Stimulated activated CD4-positive, alpha-beta T cell treated with anti-CD3 and anti-CD28 coated beads, Interleukin-4, amount 100 ng/mL, for 1 hour (primary cell): ENCODE results near the gene GALNT9.

Source experiments
- DNase-seq: peaks from one replicate; pipeline ENCODE4 v3.0.0-alpha.2; 2020

The GALNT9 gene

DNA sequence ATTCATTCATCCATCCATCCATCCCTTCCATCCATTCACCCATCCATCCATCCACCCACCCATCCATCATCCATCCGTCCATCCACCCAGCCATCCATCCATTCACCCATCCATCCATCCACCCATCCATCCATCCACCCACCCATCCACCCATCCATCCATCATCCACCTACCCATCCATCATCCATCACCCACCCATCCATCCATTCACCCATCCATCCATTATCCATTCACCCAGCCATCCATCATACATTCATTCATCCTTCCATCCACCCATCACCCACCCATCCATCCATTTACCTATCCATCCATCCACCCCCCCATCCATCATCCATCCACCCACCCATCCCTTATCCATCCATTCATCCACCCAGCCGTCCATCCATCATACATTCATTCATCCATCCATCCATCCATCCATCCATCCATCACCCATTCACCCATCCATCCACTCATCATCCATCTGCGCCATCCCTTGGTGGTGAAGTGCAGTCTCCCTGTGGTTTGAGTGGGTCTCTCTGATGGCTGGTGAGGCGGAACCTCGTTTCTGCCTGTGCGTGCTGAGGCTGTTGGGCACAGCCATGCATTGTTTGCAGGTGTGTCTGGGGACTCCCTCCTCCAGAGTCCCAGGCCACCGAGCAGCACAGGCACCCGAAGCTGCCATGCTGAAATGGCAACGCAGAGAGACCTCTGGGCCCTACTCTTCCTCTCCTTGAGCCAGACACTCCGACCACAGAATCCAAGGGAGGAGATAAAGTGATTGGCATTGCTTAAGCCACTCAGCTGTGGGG lies 162.4 kb downstream of the GALNT9 start:
- DNase-seq, result no peak

DNA sequence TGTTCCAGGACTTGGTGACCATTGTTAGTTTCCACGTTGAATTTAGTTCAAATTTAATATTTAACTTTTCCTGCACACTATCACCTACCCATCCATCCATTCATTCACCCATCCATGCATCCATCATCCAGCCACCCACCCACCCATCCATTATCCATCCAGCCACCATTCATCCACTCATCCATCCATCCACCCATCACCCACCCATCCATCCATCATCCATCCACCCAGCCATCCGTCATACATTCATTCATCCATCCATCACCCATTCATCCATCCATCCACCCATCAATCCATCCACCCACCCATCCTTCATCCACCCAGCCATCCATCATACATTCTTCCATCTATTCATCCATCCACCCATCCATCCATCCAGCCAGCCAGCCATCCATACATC lies 163.3 kb downstream of the GALNT9 start:
- no peak for DNase-seq

GRCh38 chr12:132165584-132165983 lies 163.8 kb downstream of the GALNT9 start:
- DNase-seq, result no peak

GRCh38 chr12:132164426-132164825 lies 165.0 kb downstream of the GALNT9 start:
- no peak for DNase-seq

DNA sequence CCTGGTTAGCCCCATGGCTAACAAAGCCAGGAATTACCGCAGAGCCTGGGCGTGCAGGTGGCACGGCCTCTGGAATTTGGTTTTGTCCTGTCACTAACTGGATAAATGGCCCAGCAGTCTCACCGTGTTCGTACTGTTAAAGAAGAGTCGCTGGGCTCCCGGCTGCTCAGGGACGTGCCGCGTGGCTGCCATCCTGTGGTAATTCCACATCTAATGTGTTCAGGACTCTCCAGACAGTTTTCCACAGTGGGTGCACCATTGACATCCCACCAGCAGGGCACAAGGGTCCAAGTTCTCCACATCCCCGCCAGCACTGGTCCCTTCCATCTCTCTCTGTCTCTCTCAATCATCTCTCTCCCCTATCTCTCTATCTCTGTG lies 165.5 kb downstream of the GALNT9 start:
- no peak for DNase-seq

- DNase-seq, result no peak
Observed at GRCh38 chr12:132163041-132163910, 166.1 kb downstream of the GALNT9 start.

GRCh38 chr12:132162508-132163031 lies 166.8 kb downstream of the GALNT9 start:
- no peak for DNase-seq

DNA sequence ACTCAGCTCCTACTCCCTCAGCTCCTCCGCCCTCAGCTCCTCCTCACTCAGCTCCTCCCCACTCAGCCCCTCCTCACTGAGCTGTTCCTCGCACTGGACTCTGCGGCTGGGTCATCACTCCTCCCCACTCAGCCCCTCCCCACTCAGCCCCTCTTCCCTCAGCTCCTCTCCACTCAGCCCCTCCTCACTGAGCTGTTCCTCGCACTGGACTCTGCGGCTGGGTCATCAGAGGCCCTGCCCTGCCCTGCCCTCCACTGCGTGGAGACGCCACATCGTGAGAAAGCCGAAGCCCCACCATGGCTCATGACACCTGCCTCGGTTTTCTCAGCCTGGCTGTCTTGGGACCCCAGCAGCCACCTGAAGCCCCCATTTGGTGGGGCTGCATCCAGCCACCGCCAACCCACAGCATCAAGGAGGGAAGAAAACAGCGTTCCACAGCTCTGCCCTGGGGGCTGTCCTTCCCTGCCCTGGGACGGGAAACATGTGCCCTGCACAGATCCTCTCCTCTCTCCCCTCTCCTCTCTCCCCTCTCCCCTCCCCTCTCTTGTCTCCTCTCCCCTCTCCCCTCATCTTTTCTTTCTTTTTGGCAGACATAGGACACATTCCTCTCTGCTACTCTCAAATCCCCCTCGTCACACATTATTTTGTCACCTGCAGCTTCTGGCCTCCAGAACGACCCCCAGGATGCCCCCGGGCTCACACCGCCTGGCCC lies 167.4 kb downstream of the GALNT9 start:
- no peak for DNase-seq

- DNase-seq, result no peak
Observed at GRCh38 chr12:132161036-132161781, 168.2 kb downstream of the GALNT9 start.

GRCh38 chr12:132160601-132161035 lies 168.8 kb downstream of the GALNT9 start:
- DNase-seq, result no peak

GRCh38 chr12:132160016-132160415 lies 169.4 kb downstream of the GALNT9 start:
- DNase-seq, result no peak

- DNase-seq, result no peak
Observed at GRCh38 chr12:132159555-132160003, 169.8 kb downstream of the GALNT9 start.

DNA sequence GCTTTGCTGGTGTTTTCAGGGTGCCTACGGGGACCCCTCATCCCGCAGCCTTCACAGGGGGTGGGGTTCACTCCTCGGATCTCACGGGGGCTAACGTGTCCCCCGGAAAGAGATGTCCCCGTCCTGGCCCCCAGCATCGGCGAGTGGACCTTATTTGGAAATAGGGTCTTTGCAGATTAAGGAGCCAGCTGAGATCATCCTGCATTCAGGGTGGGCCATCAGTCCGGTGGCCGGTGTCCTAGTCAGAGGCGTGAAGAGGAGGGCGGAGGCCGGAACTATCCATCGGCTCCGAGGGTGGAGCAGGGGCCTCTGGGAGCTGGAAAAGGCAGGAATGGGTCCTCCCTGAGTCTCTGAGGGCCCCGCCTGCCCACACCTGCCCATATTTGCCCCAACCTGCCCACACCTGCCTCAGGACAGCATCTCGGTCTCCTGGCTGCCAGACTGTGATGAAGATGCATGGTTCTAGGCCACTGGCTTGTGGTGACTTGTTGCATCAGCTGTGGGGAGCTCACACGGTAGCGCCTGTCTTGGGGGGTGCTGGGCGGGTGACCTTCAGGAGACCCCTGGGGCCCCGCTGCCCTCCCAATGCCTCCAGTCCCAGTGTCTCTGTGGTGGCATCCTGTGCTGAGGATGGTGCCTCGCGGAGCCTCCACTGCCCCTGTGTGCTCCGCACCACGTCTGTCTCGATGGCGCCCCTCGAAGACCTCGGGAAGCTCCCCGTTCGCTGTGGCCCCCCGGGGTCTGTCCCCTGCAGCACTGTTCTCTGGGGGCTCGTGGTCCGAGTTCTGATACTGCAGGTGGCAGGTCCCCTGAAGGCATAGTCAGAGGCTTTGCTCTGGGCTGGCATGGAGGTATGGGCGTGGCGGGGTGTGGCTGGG lies 170.5 kb downstream of the GALNT9 start:
- DNase-seq, result no peak

GRCh38 chr12:132157733-132158409 lies 171.5 kb downstream of the GALNT9 start:
- DNase-seq, result no peak

DNA sequence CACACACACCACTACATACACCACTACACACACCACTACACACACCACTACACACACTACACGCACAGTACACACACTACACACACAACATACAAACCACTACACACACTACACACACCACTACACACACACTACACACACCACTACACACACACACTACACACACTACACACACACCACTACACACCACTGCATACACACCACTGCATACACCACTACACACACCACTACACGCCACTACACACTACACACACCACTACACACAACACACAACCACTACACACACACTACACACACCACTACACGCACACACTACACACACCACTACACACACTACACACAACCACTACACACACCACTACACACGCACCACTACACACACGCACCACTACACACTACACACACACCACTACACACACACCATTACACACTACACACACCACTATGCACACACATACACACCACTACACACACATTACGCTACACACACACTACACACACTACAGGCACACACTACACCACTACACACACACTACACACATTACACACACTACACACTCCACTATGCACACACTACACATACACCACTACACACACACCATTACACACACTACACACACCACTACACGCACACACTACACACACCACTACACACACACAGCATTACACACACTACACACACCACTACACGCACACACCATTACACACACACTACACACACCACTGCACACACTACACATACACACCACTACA lies 172.6 kb downstream of the GALNT9 start:
- DNase-seq, result no peak

DNA sequence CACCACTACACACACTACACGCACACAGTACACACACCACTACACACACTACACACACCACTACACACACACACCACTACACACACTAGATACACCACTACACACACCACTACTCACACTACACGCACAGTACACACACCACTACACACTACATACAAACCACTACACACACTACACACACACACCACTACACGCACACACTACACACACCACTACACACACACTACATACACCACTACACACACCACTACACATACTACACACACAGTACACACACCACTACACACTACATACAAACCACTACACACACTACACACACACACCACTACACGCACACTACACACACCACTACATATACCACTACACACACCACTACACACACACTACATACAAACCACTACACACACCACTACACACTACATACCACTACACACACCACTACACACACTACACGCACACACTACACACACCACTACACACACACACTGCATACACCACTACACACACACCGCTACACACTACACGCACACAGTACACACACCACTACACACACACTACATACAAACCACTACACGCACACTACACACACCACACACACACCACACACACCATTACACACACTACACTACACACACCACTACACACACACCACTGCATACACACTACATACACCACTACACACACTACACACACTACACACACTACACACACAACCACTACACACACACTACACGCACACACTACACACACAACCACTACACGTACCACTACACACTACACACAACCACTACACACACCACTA lies 173.4 kb downstream of the GALNT9 start:
- no peak for DNase-seq

- DNase-seq, result no peak
Observed at GRCh38 chr12:132154941-132155770, 174.2 kb downstream of the GALNT9 start.

DNA sequence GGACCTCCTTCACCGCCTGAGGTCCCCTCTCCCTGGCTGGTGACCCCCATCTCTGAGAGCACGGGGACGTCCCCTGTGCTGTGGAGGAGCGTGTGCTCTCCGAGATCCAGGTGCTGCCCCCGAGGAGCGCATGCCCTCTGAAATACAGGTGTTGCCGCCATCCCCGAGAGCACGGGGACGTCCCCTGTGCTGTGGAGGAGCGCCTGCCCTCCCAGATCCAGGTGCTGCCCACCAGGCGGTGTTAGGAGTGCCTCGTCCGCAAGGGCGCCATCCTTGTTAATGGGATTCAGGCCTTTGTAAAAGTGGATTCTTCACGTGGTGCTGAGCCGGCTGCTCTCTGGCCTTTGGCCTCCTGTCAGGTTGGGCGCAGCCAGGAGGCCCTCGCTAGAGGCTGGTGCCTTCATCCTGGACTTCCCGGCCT lies 175.0 kb downstream of the GALNT9 start:
- DNase-seq, result no peak
